ENCODE data around the gene RBM39.
A peak's percentile ranks its signal among the peaks of the same experiment; 100 is the strongest.

Gene RBM39

DNA sequence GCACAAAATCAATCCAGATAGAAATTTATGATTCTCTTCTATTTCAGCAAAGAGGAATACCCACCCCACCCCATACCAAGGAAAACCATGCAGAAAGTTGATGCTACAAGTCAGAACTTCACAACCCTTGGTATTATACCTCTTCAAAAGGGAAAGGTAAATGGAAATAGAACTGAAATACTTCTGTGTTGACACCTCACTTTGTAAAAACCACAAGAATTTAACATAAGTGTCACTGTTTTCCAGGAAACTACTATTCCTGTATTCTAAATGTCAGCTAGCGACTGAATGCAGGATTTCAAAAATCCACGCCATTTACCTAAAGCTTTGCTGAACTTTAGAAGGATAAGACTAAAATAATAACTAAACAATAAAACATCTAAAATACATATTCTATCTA is 81.0 kb downstream of the RBM39 start:
- H3K4me3 ChIP-seq (ENCODE audit: low read length): no peak overlapping the region
- TF ChIP-seq, protein P1, sequence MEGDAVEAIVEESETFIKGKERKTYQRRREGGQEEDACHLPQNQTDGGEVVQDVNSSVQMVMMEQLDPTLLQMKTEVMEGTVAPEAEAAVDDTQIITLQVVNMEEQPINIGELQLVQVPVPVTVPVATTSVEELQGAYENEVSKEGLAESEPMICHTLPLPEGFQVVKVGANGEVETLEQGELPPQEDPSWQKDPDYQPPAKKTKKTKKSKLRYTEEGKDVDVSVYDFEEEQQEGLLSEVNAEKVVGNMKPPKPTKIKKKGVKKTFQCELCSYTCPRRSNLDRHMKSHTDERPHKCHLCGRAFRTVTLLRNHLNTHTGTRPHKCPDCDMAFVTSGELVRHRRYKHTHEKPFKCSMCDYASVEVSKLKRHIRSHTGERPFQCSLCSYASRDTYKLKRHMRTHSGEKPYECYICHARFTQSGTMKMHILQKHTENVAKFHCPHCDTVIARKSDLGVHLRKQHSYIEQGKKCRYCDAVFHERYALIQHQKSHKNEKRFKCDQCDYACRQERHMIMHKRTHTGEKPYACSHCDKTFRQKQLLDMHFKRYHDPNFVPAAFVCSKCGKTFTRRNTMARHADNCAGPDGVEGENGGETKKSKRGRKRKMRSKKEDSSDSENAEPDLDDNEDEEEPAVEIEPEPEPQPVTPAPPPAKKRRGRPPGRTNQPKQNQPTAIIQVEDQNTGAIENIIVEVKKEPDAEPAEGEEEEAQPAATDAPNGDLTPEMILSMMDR (IDR thresholded peaks at IDR 0.05; ENCODE audit: insufficient read depth, low read depth, low read length, missing control alignments): no peak
- DNase-seq (ENCODE audit: low read depth): peak; percentile 45

DNA sequence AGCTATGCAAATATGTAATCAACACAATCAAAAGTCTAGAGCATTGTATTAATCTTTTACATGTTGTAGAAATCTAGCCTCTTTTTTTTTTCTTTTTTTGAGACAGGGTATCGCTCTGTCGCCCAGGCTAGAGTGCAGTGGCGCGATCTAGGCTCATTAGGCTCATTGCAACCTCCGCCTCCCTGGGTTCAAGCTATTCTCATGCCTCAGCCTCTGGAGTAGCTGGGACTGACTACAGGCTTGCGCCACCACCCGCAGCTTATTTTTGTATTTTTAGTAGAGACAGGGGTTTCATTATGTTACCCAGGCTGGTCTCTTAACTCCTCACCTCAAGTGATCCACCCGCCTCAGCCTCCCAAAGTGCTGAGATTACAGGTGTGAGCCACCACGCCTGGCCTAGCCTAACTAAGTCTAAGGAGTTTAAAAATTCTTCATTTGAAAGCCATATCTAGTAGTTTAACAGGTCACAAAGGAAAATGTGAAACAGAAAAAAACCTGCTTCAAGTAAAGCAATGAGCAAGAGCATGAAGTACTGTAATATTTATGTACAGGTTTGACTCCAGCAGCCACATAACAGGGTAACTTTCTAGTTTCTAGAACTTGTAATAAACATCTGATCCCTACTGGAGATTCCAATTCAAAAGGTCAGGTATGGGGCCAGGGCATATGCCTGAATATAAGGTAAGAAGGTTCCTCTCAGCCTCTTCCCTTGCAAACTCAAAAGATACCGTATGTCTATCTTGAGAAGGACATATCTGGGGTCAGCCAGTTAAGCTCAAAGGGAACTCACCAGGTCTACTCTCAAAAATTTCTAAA is 81.7 kb downstream of the RBM39 start:
- H3K4me3 ChIP-seq (ENCODE audit: low read length): no peak overlapping the region
- TF ChIP-seq, protein P1 (IDR thresholded peaks at IDR 0.05; ENCODE audit: insufficient read depth, low read depth, low read length, missing control alignments): no peak
- DNase-seq (ENCODE audit: low read depth): no peak

DNA sequence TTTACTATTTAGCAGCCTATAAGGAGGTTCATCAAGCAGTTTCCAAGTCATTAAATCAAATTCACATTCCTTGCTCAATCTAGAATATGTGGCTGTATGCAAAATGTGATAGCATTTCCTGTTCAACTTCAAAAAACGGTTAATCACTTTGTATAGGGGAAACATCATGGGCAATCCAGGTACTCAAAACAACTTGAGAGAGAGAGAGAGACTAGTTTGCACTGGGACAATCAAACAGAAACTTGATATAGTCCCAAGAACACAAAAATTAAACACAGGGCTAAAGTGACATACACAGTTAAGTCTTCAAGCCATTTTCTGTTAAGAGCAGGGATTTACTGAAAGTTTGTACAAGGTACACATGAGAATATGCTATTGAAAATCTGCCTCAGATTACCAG is 84.8 kb downstream of the RBM39 start:
- DNase-seq (ENCODE audit: low read depth): no peak
- TF ChIP-seq, protein P1 (IDR thresholded peaks at IDR 0.05; ENCODE audit: insufficient read depth, low read depth, low read length, missing control alignments): no peak
- no peak overlapping the region for H3K4me3 ChIP-seq (ENCODE audit: low read length)

DNA sequence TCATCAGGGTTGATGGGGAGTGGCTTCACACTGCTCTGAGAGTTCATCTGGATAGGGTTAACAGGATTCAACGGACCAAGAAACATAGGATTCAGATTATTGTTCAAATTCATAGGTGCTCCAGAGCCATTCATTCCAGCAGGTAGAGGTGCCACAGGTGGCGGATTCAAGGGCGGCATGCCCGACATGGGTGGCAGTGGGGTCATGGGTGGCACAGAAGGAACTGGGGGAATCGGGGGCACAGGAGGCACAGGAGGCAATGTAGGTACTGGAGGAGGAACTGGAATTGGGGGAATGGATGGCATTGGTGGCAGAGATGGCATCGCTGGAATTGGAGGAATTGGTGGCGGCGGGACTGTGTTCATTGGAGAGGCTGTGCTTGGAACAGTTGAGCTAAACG is 87.6 kb downstream of the RBM39 start:
- TF ChIP-seq, protein P1 (IDR thresholded peaks at IDR 0.05; ENCODE audit: insufficient read depth, low read depth, low read length, missing control alignments): no peak
- no peak for DNase-seq (ENCODE audit: low read depth)
- H3K4me3 ChIP-seq (ENCODE audit: low read length): no peak overlapping the region

DNA sequence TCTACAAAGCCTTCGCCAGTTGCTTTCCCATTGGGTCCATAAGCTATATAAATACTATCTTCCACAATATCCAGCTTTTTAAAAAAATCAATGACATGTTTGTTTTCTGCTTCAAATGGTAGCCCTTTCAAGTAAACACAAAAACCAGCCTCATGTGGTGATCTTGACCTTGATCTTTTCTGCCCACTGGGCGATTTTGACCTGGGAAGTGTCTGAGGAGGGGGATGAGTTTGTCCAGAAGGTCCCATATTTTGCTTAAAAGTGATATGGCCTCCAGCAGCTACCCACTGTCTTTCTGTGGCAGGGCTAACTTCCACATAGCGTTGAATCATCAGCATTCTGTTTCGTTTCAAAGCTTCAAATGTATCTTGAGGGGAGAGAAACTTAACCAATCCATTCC is 88.2 kb downstream of the RBM39 start:
- TF ChIP-seq, protein P1 (IDR thresholded peaks at IDR 0.05; ENCODE audit: insufficient read depth, low read depth, low read length, missing control alignments): no peak
- no peak for DNase-seq (ENCODE audit: low read depth)
- no peak overlapping the region for H3K4me3 ChIP-seq (ENCODE audit: low read length)

Data from epithelial cell of esophagus (primary cell).